Stimulated activated CD8-positive, alpha-beta memory T cell treated with anti-CD3 and anti-CD28 coated beads, Interleukin-7, amount 100 ng/mL, for 24 hours (primary cell): ENCODE measurements around the gene KCNK6.
"Not testable (repeated sequence)": the region's sequence is repeated elsewhere in the genome, so short reads cannot be mapped to it uniquely, and the experiment has no call there.

Experiments used
- DNase-seq: peaks from one replicate; pipeline ENCODE4 v3.0.0-alpha.2; 2020; ENCODE audit warnings: low read depth

Gene KCNK6

GRCh38 chr19:38362076-38362945 is 42.7 kb downstream of the KCNK6 start:
- DNase-seq: peak; percentile 73

GRCh38 chr19:38362946-38363688 is 43.5 kb downstream of the KCNK6 start:
- DNase-seq: not testable (repeated sequence)

GRCh38 chr19:38367041-38367440 is 47.4 kb downstream of the KCNK6 start:
- DNase-seq: no peak

GRCh38 chr19:38369584-38369983 is 49.9 kb downstream of the KCNK6 start:
- DNase-seq: no peak

GRCh38 chr19:38370299-38370698 is 50.7 kb downstream of the KCNK6 start:
- no peak for DNase-seq

- DNase-seq: no peak
Measured at GRCh38 chr19:38371081-38371480, 51.4 kb downstream of the KCNK6 start.

GRCh38 chr19:38373907-38374331 is 54.3 kb downstream of the KCNK6 start:
- no peak for DNase-seq

- peak; percentile 95 for DNase-seq
Measured at GRCh38 chr19:38374332-38375097, 54.9 kb downstream of the KCNK6 start, which contains the start of gene PSMD8. PSMD8 (plus strand) TSS chr19:38374571; CDS start chr19:38374602, 31 bp downstream.

GRCh38 chr19:38375098-38375493 is 55.5 kb downstream of the KCNK6 start:
- no peak for DNase-seq

GRCh38 chr19:38375748-38376147 is 56.1 kb downstream of the KCNK6 start:
- DNase-seq: no peak

GRCh38 chr19:38376576-38376975 is 56.9 kb downstream of the KCNK6 start:
- no peak for DNase-seq

- no peak for DNase-seq
Measured at GRCh38 chr19:38377052-38377451, 57.4 kb downstream of the KCNK6 start.

- DNase-seq: no peak
Measured at GRCh38 chr19:38378866-38379265, 59.2 kb downstream of the KCNK6 start.

GRCh38 chr19:38381138-38381537 is 61.5 kb downstream of the KCNK6 start:
- DNase-seq: no peak
